NCI-H446 treated with DMSO at 0.1 percent for 48 hours (cell line): ENCODE data around the gene SLF1.

Experiments
- DNase-seq: peaks from one replicate; lab custom pipeline; 2025; lab: John Stamatoyannopoulos, UW

The SLF1 gene

DNA sequence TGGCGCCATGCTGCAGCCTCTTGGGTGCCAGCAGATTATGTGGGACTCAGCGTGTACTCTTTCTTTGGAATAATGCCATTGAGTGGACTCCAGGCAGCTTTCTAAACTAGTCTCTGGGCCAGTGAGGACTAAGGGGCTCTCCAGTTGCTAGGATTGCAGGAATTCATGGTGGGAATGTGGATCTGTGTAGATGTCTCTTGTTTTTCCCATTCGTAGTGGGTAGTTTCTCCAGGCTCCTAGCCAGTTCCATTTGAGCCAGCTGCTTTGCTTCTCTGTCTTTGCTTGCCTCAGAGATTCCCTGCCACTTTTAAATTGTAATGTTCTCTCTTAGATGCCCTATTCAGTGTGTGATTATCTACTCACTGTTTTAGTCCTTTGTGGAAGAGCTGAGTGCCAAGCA is 42.6 kb downstream of the SLF1 start:
- no peak for DNase-seq

DNA sequence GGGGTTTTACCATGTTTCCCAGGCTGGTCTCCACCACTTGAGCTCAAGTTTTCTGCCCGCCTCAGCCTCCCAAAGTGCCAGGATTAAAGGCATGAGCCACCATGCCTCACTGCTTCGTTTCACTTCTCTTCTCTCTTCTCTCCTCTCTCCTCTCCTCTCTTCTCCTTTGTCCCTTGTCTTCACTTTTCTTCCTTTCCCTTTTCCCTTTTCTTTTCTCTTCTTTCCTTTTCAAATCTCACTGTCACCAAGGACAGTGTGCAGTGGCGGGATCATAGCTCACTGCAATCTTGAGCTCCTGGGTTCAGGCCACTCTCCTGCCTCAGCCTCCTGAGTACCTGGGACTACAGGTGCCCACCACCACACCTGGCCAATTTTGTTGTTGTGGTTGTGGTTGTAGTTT is 49.5 kb downstream of the SLF1 start:
- no peak for DNase-seq

DNA sequence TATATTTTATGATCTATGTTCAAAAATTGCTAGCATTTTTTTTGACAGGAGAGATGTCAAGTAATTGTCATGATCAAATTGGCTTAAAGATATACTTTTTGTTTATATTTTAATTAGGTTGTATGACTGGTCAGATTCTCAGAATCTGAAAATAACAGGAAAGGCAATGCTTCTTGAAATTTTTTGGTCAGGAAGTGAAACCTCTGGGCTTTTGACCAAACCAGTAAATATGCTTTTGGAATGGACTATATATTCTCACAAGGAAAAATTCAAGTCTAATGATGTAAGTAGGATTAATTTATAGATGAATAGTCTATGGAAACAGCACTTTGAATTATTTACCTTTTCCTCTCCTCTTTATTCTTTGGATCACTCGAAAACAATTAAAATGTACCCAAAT is 52.3 kb downstream of the SLF1 start:
- DNase-seq = no peak

DNA sequence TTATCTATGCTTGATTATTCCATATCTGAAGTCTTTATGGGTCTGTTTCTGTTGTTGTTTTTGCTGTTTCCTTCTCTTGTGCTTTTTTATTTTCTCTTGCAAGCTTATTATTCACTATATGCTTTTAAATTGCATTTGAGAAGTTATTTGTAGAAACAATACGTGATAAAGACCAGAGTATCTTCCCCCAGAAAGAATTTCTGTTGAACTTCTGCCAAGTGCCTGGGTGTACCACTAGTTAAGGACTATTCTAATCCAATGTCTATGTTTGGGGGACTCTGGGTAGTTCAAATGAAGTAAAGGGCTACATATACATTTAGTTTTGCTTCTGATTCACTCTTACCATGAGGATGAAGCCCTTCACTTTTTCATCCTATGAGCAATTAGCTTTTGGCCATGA is 54.3 kb downstream of the SLF1 start:
- no peak for DNase-seq

DNA sequence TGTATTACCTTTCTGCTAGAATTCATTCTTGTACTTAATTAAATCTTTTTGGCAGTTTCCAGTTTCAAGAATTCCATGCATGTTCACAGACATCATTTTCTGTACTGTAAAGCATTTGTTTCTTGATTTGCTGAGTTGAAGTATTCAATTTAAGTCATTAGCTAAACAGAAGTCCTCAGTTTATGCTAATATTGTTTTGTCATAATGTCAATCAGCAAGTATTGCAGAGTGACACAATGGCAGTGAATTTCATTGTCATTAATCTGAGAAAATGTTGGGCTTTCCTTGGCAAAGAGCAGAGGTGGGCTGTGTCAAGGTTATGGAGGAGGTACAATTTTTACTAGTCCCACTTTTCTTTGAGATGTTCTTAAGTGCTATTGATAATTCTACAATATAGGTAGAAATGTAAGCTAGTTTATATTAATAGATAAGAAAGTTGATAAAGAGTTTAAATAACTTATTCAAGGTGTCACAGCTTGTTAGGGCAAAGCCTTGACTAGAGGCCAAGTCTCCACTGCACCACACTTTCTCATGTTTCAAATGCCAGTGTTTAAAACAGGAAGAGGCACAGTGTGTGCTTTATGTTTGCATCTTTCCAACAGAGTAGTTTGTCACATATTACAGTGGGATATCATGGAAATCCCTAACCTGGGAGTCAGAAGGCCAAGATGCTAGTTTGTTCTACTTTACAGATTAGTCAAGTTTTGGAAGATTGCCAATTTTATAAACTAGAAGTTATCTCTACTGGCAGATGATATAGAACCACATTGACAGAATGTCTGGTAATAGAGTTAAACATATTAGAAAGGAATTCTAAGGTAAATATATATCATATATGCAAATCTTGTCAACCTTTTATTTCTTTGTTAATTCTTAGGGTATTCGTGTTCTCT is 56.3 kb downstream of the SLF1 start:
- DNase-seq = no peak

DNA sequence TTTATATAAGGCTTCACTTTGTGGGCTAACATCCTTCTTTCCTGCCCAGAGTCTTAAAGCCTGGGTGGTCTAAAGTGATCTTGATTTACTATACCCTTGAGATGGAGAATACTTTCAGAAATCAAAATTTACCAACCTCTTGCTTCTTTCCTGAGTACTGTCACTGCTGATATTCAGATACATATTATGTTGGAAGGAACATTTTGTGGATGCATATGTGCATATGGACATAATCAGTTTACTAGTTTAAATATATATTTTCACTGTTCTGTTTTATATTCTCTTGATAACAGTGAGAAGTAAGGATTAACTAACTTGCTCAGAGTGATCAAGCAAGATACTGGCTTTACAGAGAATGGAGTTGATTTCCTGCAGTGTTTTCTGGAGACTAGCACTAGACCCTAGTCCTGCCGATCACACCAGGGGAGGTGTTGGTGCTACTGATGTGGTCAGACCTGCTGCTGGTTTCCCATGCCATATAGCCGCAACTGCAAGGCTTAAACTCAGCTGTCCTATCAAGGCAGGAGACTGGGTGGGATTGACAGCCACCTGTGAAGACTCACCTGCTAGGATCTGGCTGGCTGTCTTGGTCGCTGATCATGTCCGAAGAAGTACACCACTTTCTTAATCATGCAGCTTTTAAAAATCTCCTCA is 57.6 kb downstream of the SLF1 start:
- DNase-seq = no peak

DNA sequence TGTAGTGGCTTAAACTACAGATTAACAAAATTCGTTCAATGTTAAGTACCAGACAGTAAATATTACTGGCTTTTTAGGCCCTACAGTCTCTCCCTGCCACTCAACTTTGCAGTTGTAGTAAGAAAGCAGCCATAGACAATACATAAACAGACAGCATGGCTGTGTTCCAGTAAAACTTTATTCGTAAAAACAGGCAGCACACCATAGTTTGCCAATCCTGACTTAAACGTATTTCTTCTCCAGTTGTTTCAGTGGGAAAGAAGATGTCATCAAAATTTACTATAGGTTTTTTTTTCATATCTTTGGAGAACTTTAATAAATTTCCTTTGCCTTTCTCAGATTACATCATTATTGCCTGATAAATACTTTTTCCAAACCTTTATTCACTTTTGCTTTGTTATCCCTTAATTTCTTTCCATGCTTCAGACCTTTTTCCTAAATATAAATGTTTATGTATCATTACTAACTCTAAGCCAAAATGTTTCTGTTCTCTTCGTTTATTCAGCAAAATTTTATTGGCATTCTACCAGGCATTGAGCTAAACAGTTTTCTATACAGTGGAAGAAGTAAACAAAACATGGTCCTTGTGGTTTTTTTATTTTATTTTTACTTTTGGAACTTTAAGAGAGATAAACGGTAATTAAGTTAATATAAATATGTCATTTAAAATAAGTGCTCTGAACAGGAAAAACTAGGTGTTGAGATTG is 64.5 kb downstream of the SLF1 start:
- no peak for DNase-seq

DNA sequence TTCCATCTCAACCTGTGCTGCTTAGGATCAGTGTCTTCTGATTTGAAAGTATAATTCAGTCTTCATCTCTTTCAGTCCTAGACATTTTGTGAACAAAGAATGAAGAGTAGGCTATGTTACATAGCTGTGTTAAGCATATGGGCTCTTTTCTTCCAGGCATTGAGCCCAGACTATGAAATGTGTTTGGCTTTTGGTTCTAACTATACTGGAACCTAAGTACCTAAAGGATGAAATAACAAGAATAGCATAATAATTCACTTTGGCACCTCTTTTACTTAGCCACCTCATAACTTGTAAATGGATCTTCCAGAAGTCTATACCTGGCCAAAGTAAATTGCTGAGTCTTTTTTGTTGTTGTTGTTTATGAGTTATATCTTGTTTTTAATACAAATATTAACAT is 71.4 kb downstream of the SLF1 start:
- peak; percentile 68 for DNase-seq

DNA sequence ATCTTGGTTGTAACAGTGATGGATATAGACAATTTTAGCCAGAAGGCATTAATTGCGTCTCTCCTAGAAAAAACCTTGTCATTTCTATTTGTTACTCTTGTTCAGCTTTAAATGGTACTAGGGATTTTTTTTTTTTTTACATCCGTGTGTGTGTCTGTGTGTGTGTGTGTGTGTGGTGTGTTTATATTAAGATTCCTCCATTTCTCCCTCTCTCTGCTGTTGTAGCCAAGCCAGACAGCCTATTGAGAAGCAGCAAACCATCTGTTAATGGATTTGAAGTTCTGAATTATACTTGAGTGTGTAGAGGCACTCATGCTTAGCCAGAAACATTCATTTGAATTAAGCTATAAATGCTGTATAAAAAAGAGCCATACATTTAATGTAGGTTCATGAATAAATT is 72.3 kb downstream of the SLF1 start:
- DNase-seq = peak; percentile 87

DNA sequence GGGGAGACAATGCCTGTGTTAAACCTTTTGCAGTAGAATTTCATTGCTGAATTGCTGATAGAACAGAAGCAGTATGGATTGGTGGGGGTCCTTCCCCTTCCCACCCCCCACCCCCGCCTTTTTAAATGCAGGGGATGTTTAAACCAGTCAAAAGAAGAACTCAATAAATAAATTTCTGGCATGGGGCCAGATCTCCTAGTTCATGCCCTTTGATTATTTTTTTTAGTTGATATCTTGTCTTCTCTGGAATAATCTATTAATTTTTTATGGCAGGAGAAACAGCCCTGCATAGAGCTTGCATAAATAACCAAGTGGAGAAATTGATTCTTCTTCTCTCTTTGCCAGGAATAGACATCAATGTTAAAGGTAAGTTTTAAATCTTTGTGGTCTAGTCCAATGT is 72.8 kb downstream of the SLF1 start:
- DNase-seq = no peak

DNA sequence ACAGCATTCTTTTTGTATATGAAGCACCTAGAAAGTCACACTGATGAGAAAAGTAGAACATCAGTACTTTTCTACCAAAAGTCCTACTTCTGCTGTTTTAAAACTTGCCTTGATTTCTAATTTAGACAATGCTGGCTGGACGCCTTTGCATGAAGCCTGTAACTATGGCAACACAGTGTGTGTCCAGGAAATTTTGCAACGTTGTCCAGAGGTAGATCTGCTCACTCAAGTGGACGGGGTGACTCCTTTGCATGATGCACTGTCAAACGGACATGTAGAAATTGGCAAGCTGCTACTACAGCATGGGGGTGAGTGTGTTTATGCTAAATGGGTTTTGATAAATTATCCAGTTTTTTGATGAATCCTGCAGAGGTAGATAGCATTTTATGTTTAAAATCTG is 73.5 kb downstream of the SLF1 start:
- DNase-seq = peak; percentile 80

DNA sequence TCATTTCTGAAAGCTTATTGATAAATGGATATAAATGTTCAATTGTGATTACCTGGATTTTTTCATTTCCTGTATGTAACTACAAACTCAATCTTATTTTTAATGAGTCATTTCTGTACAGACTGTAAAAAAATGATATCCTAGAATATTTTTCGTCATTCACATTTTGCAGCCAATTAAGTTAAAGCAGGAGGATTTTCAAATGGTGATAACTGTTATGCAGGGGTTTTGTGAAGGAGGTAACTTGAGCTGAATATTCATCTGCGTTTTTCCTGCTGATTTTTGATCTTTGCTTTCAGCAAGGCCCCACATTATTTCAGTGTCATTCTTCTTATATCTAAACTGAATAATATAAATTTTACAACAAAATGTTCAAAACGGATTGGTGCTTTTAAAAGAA is 74.1 kb downstream of the SLF1 start:
- no peak for DNase-seq

DNA sequence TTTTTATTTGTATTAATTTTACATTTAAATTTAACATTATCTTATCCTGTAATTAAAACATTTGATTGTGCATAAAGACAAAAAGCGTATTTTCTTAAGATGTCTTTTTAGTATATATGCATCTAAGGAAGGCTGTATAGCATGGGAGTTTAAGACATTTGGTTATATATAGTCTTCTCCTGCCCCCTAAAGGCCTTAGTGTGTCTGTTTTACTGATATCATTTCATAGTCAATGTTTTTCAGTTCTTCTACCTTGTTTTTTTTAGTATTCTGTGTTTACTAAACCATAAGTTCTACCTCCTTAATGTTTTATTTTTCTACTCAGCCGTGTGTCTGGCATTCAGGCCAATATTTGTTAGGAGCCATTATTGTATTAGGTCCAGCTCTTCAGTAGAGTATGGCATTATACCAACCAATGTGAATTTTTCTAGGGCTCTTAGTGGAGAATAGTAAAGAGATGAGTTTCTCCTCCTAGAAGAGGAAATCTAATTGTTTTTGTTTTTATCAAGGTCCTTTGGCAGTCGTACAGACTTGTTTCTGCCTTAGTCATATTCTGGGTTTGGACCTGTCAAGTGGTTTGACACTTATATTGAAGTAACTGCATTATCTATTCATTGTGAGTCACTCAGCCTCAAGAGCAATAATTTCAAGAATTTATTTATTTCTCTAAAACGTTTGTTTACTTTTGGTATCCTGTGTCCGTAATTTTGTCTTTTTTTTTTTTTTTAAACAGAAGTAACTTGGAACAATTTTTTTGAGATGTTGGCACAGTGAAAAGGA is 74.8 kb downstream of the SLF1 start:
- DNase-seq = peak; percentile 67

DNA sequence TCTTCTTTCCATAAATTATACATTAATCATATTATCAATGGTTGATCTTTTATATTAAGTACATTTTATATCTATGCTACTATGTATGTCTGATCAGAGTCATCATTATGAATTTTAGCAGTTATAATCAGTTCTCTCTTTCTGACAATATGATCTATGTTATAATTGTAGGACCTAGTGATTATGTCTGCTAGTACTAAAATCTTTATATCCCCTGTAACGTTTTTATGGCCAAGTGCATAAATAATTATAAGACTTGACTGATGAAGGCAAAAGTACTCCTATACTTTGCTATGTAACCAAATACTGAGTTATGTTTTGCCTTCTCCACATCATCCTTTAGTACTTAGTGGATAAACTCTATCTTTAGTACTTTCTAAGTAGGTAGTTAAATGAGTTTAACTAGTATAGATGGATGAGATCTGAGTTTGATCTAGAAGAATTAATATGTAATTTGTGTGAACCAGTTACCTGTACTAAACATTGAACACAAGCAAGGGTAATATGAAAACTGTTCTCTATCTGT is 75.4 kb downstream of the SLF1 start:
- no peak for DNase-seq

DNA sequence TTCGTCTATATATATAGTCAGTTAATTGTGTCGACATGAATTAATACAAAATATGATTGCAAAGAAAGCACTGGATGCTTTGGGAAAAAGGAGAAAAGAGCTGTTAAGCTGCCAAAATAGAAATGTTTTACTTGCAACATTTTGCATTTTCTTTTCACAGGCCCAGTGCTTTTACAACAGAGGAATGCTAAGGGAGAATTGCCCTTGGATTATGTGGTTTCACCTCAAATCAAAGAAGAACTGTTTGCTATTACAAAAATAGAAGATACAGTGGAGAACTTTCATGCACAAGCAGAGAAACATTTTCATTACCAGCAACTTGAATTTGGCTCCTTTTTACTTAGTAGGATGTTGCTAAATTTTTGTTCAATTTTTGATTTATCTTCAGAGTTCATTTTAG is 76.2 kb downstream of the SLF1 start:
- DNase-seq = no peak

DNA sequence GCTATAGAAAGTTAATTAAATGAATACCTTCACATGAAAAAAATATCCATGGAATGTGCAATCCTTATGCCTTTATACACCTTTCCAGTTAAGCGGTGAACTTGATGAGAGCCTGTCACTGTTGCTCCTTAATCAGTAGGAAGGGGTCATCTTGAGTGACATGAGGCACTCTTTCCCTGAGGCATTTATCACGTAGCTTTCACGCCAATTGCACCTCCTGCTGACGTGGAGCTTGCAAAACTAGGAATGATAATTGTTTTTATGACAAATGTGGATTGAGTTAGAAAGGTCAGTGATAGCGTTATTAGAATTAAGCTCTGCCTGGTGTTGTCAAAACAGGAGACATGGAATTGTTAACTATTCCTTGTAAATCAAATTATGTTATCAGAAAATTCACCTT is 79.7 kb downstream of the SLF1 start:
- no peak for DNase-seq

DNA sequence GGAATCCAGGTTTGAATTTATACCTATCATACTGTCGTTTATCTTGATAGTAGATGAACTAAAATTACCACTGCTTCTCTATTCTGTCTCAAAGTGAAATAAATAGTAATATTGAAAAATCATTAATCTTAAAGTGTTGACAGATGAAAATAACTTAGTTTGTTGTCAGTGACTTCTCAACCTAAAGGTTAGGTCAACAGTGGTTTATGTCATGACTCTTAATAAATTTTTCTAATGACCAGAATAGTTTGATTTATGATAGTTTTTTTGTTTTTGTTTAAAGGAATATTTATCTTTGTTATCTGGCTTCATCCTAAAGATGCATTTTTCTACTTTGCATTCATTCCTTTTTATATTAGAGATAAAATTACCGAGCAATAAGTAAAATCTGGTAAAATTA is 81.1 kb downstream of the SLF1 start:
- no peak for DNase-seq

DNA sequence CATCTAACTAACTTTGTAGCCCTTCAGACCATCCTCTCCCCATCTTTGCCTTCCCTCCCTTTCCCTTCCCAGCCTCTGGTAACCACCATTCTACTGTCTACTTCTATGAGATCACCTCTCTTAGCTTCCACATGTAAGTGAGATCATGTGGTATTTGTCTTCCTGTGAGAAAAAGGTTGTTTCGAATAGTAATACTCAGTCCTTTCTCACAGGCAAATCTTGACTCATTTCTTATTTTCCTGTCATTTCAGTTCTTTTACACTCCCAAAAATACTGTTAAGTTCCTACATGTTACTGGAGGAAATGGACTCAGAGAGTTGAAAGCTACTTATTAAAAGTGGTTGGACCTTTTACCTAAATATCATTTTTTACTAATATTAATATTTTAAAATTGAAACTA is 82.1 kb downstream of the SLF1 start:
- no peak for DNase-seq

DNA sequence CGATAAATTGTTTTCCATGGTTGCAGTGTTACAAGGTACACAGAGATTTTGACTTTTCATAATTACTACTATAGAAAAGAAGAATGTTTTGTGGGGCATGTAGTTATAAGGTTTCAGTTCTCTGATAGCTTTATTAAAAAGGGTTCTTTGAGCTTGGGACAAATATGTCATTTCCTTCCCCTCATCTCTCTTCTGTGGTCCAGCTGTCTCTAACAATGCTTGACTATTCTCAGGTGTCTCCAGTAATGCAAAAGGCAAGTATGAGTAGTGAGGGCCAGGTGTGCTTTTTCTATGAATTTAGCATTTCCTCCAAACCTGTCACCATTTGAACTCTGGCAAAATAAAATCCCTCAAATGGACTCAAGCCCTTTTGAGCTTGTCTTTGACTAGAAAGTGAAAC is 84.3 kb downstream of the SLF1 start:
- no peak for DNase-seq

DNA sequence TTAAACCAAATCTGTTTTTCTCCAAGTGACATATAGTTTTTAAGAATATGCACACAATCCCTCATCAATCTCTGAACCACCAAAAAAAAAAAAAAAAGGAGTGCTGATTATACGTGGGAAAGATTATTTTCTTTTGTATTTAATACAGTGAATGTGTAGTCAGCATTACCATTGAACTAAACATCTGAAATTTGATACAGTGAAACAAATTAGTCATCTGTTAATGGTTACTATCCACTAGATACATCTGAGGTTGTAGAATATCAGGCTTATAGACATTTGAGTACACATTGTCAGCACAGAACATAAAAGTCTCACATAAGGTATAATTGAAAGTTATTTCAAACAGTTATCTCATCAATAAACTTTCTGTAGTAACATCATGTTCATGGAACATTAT is 87.0 kb downstream of the SLF1 start:
- DNase-seq = no peak

DNA sequence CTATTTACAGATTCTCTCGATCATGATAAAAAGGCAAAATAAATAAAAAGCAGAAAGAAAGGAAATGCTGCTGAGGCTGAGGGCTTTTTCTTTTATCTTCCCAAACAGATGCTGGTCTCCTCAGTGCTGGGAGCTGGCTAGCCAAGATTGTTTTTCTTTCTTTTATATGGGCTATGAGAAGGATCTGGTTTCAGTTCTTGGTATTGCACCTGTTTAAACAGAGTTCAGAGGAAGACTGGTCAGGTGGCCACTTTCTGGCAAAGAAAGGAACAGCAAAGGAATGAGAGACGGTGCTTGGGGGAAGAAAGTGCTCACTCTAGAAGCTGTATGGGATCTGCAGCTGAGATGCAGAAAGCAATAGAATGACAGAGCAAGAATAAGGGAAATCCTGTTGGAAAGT is 88.9 kb downstream of the SLF1 start:
- no peak for DNase-seq

DNA sequence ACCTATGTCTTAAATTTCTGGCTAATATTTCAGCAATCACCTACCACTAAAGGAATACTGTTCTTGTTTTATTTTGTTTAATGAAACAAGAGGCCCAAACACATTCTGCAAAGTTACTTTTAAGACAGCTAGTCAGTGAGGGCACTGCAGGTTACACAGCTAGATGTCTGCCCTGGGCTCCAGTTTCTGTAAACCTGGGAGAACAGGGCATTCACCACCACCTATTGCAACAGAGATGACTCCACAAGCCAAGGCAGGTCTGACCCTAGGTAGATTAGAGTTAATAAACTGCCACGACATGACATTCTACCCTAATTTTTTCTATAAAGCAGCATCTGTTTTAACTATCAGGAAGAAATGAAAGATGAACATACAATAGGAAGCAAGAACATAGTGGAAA is 90.8 kb downstream of the SLF1 start:
- no peak for DNase-seq
